Measurements from ENCODE around the gene CFAP92. TPM values are rescaled to one million over a fixed set of nuclear protein-coding genes. Genes with fewer than 3 reads are reported as not detected.

The CFAP92 gene
- total and polyA plus RNA-seq, 8 donors = 0.37 to 1.3 (median 0.46) TPM

DNA sequence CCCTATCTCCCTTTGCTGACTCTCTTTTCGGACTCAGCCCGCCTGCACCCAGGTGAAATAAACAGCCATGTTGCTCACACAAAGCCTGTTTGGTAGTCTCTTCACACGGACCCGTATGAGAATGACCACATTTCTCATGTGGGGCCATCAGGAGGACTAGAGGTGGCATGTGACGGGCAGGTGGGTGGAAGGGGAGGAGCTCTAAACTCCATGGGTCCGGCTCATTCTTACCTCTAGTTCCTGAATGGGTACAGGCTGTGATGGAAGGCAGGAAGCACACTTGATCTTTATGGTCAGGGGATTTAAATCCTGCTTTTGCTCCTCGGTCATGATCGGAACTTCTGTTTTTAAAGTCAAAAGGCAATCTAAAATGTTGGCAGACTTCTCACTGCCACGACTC is 28.6 kb downstream of the CFAP92 start:
- no peaks in the 10 kb centered on the region for H3K36me3 ChIP-seq
- H3K9me3 ChIP-seq = no peaks in the 10 kb centered on the region
- 78 to 81% methylated on average over 9 of the region's 9 CpGs for WGBS, 2 donors
- no peak for DNase-seq
- no peak overlapping the region for H3K27ac ChIP-seq
- H3K4me1 ChIP-seq = no peaks in the 10 kb centered on the region
- no peaks in the 10 kb centered on the region for H3K27me3 ChIP-seq
- no peak for ATAC-seq
- FAIRE-seq = no peak
- H3K4me3 ChIP-seq = no peak overlapping the region
- intact Hi-C loops (cut with DNase I) = loop anchor here in 1 of 3 donors (10.0 kb wide), 1 partner anchor 280 kb away; the partner anchor contains the start of gene COPG1
- TF ChIP-seq, protein P1, sequence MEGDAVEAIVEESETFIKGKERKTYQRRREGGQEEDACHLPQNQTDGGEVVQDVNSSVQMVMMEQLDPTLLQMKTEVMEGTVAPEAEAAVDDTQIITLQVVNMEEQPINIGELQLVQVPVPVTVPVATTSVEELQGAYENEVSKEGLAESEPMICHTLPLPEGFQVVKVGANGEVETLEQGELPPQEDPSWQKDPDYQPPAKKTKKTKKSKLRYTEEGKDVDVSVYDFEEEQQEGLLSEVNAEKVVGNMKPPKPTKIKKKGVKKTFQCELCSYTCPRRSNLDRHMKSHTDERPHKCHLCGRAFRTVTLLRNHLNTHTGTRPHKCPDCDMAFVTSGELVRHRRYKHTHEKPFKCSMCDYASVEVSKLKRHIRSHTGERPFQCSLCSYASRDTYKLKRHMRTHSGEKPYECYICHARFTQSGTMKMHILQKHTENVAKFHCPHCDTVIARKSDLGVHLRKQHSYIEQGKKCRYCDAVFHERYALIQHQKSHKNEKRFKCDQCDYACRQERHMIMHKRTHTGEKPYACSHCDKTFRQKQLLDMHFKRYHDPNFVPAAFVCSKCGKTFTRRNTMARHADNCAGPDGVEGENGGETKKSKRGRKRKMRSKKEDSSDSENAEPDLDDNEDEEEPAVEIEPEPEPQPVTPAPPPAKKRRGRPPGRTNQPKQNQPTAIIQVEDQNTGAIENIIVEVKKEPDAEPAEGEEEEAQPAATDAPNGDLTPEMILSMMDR (IDR thresholded peaks at IDR 0.05) = no peak

DNA sequence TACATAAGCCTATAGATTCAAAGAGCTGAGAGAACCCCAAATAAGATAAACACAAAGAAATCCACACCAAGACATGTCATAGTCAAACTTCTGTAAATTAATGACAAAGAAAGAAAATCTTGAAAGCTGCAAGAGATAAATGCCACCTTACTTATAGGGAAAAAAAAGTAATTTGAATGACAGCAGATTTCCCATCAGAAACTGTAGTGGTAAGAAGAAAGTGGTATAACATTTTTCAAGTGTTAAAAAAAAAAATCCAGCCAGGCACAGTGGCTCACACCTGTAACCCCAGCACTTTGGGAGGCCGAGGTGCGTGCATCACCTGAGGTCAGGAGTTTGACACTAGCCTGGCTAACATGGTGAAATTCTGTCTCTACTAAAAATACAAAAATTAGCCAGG is 37.4 kb downstream of the CFAP92 start:
- Histone ChIP-seq H3K36me3 (no peaks in the 10 kb centered on the region), H3K4me1 (no peaks in the 10 kb centered on the region), H3K4me3 (no peak overlapping the region), H3K27ac (no peak overlapping the region), H3K9me3 (no peaks in the 10 kb centered on the region), H3K27me3 (no peaks in the 10 kb centered on the region)
- DNase-seq (no peak), ATAC-seq (no peak), FAIRE-seq (no peak)
- TF ChIP-seq, protein P1 (IDR thresholded peaks at IDR 0.05) = no peak
- 93 to 94% methylated on average over 2 of the region's 2 CpGs for WGBS, 2 donors
- intact Hi-C loops (cut with DNase I) = no loop called here

DNA sequence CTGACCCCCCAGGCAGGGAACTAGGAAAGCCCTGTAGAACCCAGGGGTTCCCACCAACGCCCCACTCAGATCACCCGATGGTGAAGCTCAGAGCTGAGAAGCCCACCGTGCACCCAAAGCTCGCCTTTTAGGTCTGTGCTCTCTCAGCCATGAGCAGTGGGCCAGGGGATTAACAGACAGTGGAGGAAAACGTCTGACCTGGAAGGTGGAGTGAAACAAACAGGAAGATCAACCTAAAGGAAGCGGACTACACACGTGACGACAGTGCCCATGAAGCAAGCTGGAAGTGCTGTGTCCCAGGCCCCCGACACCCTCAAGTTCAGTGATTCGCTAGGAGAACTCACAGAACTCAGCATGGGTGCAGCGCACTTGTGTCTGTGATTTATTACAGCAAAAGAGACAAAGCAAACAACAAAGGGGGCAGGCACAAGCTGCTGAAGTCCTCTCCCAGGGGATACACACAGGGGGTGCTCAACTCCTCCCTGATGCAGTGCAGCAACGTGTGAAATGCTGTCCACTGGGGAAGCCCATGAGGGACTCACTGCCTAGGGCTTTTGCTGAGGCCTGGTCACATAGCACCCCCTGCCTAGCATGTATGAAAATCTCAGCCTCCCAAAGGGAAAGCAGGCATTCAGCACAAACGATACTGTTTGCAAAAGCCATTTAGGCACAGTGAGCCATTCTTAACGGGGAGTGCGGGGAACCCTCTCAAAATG is 43.5 kb downstream of the CFAP92 start:
- ATAC-seq = peak in 2 of 4 donors; percentile 29 to 56
- Histone ChIP-seq H3K36me3 (no peaks in the 10 kb centered on the region), H3K4me3 (no peak overlapping the region), H3K4me1 (no peaks in the 10 kb centered on the region), H3K9me3 (no peaks in the 10 kb centered on the region), H3K27ac (no peak overlapping the region), H3K27me3 (no peaks in the 10 kb centered on the region)
- DNase-seq = no peak
- 58 to 62% methylated on average over 15 of the region's 15 CpGs for WGBS, 2 donors
- TF ChIP-seq, protein P1 (IDR thresholded peaks at IDR 0.05) = no peak
- intact Hi-C loops (cut with DNase I) = no loop called here
- FAIRE-seq = no peak

DNA sequence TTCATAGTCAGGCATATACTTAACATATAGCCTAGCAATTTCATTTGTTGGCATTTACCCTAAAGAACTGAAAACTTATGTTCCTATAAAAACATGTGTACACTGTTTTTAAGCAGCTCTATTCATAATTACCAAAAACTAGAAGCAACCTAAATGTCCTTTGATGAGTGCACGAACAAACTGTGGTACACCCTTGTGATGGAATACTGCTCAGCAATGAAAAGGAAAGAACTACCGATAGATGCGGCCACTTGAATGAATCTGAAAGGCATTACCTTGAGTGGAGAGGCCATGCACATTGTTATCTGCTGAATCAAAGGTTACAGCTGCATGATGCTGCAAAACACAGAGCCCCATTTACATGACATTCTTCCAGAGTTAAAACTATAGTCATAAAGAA is 44.7 kb downstream of the CFAP92 start:
- H3K27ac ChIP-seq = no peak overlapping the region
- ATAC-seq (no peak), FAIRE-seq (no peak), DNase-seq (no peak)
- 88 to 93% methylated on average over 3 of the region's 3 CpGs for WGBS, 2 donors
- no peak overlapping the region for H3K4me3 ChIP-seq
- no peaks in the 10 kb centered on the region for H3K9me3 ChIP-seq
- no peaks in the 10 kb centered on the region for H3K36me3 ChIP-seq
- TF ChIP-seq, protein P1 (IDR thresholded peaks at IDR 0.05) = no peak
- H3K27me3 ChIP-seq = no peaks in the 10 kb centered on the region
- H3K4me1 ChIP-seq = no peaks in the 10 kb centered on the region
- intact Hi-C loops (cut with DNase I) = no loop called here

DNA sequence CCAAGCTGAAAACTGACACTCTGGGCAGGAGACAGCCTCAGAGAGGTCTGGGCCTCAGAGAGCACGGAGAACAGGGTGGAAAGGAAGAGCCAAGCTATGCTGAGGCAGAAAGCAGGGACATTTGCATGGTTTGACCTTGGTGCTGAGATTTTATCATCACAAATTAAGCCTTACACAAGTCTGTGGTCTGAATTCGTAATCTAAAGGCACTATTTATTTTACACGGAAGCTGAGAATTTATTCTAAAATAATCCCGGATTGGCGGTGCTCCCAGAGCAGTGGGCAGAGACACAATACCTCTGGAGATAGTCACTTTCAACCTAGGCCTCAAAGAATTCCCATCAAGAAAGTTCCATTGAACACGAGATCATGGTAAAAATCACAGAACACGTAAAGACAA is 47.5 kb downstream of the CFAP92 start:
- Histone ChIP-seq H3K36me3 (no peaks in the 10 kb centered on the region), H3K4me3 (no peak overlapping the region), H3K9me3 (no peaks in the 10 kb centered on the region), H3K27ac (no peak overlapping the region), H3K4me1 (no peaks in the 10 kb centered on the region), H3K27me3 (no peaks in the 10 kb centered on the region)
- no peak for ATAC-seq
- TF ChIP-seq, protein P1 (IDR thresholded peaks at IDR 0.05) = no peak
- DNase-seq = no peak
- FAIRE-seq = no peak
- 44 to 53% methylated on average over 7 of the region's 7 CpGs for WGBS, 2 donors
- intact Hi-C loops (cut with DNase I) = no loop called here

All from pancreas (tissue), 10 donors.